Duodenal mucosa (tissue), 2 donors: ENCODE data around the gene SOX8.
"Not testable (repeated sequence)": the region's sequence is repeated elsewhere in the genome, so short reads cannot be mapped to it uniquely, and the experiment has no call there.

Experiments used
- H3K27ac ChIP-seq: one replicate; pipeline ENCODE4 v1.7.0; 2013; ENCODE audit warnings: low read depth, low read length
- H3K27me3 ChIP-seq, 2 donors: one replicate each; pipeline ENCODE4 v1.7.0; 2013; ENCODE audit warnings: low read length in 2 of 2, control low read depth in 1 of 2; ENCODE audit not compliant: insufficient read depth in 2 of 2, control insufficient read depth in 1 of 2
- H3K36me3 ChIP-seq, 2 donors: one replicate each; pipeline ENCODE4 v1.7.0; 2013; ENCODE audit warnings: low read length in 2 of 2, control low read depth in 1 of 2; ENCODE audit not compliant: insufficient read depth in 2 of 2, control insufficient read depth in 1 of 2
- H3K4me1 ChIP-seq, 2 donors: one replicate each; pipeline ENCODE4 v1.7.0; 2013; ENCODE audit warnings: low read length in 2 of 2, control low read depth in 1 of 2; ENCODE audit not compliant: insufficient read depth in 2 of 2, control insufficient read depth in 1 of 2
- H3K4me3 ChIP-seq, 2 donors: one replicate each; pipeline ENCODE4 v1.7.0; 2013; ENCODE audit warnings: low read length in 2 of 2, low read depth in 1 of 2
- H3K9ac ChIP-seq, 2 donors: one replicate each; pipeline ENCODE4 v1.7.0; 2013; ENCODE audit warnings: low read length in 2 of 2, low read depth in 1 of 2
- H3K9me3 ChIP-seq, 2 donors: one replicate each; pipeline ENCODE4 v1.7.0; 2013; ENCODE audit warnings: low read length in 2 of 2, control low read depth in 1 of 2; ENCODE audit not compliant: control insufficient read depth in 1 of 2

The SOX8 gene

GRCh38 chr16:1020091-1020399, 38.5 kb downstream of the SOX8 start:
- no peaks in the 10 kb centered on the region for H3K4me1 ChIP-seq
- H3K9ac ChIP-seq = no peak overlapping the region
- peaks cover 4 to 11% of the 10 kb centered on the region in 2 donors for H3K27me3 ChIP-seq
- no peaks in the 10 kb centered on the region for H3K9me3 ChIP-seq
- H3K36me3 ChIP-seq = no peaks in the 10 kb centered on the region
- H3K4me3 ChIP-seq = no peak overlapping the region
- H3K27ac ChIP-seq = no peak overlapping the region

GRCh38 chr16:1020591-1020990, 39.0 kb downstream of the SOX8 start:
- H3K9me3 ChIP-seq = no peaks in the 10 kb centered on the region
- no peak overlapping the region for H3K4me3 ChIP-seq
- H3K27ac ChIP-seq = no peak overlapping the region
- no peak overlapping the region for H3K9ac ChIP-seq
- H3K27me3 ChIP-seq = peaks cover 4 to 14% of the 10 kb centered on the region in 2 donors
- no peaks in the 10 kb centered on the region for H3K36me3 ChIP-seq
- H3K4me1 ChIP-seq = no peaks in the 10 kb centered on the region

- H3K9me3 ChIP-seq = no peaks in the 10 kb centered on the region
- no peak overlapping the region for H3K4me3 ChIP-seq
- peaks cover 4 to 14% of the 10 kb centered on the region in 2 donors for H3K27me3 ChIP-seq
- no peaks in the 10 kb centered on the region for H3K36me3 ChIP-seq
- no peaks in the 10 kb centered on the region for H3K4me1 ChIP-seq
- no peak overlapping the region for H3K9ac ChIP-seq
- H3K27ac ChIP-seq = no peak overlapping the region
Observed at GRCh38 chr16:1021553-1022160, 40.1 kb downstream of the SOX8 start.

DNA sequence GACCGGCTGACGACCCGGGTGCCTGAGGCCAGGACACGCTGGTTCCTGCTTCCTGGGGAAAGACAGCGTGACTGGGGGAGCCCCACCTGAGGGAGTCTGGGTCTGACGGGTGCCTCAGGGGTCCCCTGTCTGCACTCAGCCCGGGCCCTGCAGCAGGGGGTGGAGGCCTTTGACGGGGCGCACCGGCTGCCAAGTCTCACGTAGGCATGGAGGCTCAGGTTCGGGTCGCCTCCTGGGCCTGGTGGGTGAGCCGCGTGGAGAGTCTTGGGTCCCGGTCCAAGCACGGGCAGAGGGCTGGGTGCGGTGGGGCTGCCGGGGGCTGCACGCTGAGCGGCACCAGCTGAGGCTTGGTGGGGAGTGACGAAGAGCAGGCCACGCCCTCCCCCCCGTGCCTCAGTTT, 40.9 kb downstream of the SOX8 start:
- Histone ChIP-seq H3K27me3 (peaks cover 4 to 14% of the 10 kb centered on the region in 2 donors), H3K36me3 (no peaks in the 10 kb centered on the region), H3K4me1 (no peaks in the 10 kb centered on the region), H3K27ac (no peak overlapping the region), H3K4me3 (no peak overlapping the region), H3K9me3 (no peaks in the 10 kb centered on the region), H3K9ac (no peak overlapping the region)

- Histone ChIP-seq H3K27me3 (peaks cover 4 to 9% of the 10 kb centered on the region in 2 donors), H3K36me3 (no peaks in the 10 kb centered on the region), H3K9me3 (no peaks in the 10 kb centered on the region), H3K27ac (no peak overlapping the region), H3K4me3 (no peak overlapping the region), H3K4me1 (no peaks in the 10 kb centered on the region), H3K9ac (no peak overlapping the region)
Observed at GRCh38 chr16:1024138-1024537, 42.6 kb downstream of the SOX8 start.

DNA sequence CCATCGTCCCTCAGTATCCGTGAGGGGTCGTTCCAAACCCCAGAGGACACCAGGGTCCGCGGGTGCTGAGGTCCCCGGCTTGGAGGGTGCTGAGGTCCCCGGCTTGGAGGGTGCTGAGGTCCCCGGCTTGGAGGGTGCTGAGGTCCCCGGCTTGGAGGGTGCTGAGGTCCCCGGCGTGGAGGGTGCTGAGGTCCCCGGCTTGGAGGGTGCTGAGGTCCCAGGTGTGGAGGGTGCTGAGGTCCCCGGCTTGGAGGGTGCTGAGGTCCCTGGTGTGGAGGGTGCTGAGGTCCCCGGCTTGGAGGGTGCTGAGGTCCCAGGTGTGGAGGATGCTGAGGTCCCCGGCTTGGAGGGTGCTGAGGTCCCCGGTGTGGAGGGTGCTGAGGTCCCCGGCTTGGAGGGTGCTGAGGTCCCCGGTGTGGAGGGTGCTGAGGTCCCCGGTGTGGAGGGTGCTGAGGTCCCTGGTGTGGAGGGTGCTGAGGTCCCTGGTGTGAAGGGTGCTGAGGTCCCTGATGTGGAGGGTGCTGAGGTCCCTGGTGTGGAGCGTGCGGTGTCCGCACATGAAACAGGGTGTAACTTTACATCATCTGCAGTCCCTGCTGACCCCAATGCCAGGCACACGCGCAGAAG, 43.7 kb downstream of the SOX8 start:
- H3K9ac ChIP-seq, H3K4me3 ChIP-seq, H3K27ac ChIP-seq, H3K9me3 ChIP-seq, H3K36me3 ChIP-seq, H3K4me1 ChIP-seq, H3K27me3 ChIP-seq: not testable (repeated sequence)

GRCh38 chr16:1026057-1026783, 44.6 kb downstream of the SOX8 start:
- H3K4me1 ChIP-seq = no peaks in the 10 kb centered on the region
- no peak overlapping the region for H3K4me3 ChIP-seq
- H3K27ac ChIP-seq = no peak overlapping the region
- peaks cover 0 to 3% of the 10 kb centered on the region in 2 donors for H3K27me3 ChIP-seq
- no peaks in the 10 kb centered on the region for H3K9me3 ChIP-seq
- H3K9ac ChIP-seq = no peak overlapping the region
- no peaks in the 10 kb centered on the region for H3K36me3 ChIP-seq

DNA sequence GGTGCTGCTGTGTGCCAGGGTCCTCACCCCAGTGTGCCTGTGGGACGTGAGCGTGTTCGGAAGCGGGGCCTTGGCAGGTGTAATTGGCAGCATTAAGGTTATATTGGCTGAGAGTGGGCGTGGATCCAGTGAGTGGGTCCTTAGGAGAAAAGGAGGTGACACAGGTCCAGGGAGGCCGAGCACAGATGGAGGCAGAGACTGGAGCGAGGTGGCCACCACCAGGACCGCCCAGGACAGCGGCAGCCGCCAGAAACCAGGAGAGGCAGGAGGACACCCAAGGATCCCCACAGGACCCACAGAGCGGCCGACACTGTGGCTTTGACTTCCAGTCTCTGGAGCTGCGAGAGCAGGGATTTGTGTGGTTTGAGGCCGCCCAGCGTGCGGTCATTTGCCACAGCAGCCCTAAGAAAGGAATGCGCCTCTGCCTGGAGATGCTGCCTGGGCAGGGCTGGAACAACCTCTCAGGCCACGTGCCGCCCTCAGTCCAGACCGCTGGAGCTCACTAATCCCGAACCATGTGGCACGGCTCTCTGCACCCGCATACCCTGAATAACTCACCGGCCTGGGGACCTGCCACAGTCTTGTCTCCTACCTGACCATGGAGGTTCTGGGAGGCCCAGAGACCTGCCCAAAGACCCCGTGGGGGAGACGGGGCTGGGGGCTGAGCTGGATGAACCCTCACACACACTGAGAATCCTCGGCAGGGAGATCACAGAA, 45.4 kb downstream of the SOX8 start:
- Histone ChIP-seq H3K9ac (no peak overlapping the region), H3K27ac (no peak overlapping the region), H3K4me1 (no peaks in the 10 kb centered on the region), H3K27me3 (peaks cover 0 to 3% of the 10 kb centered on the region in 2 donors), H3K36me3 (no peaks in the 10 kb centered on the region), H3K4me3 (no peak overlapping the region), H3K9me3 (no peaks in the 10 kb centered on the region)

- H3K9ac ChIP-seq = no peak overlapping the region
- H3K9me3 ChIP-seq = no peaks in the 10 kb centered on the region
- H3K4me1 ChIP-seq = no peaks in the 10 kb centered on the region
- H3K27ac ChIP-seq = no peak overlapping the region
- H3K4me3 ChIP-seq = no peak overlapping the region
- peaks cover 0 to 3% of the 10 kb centered on the region in 2 donors for H3K27me3 ChIP-seq
- no peaks in the 10 kb centered on the region for H3K36me3 ChIP-seq
Observed at GRCh38 chr16:1027501-1027815, 45.9 kb downstream of the SOX8 start.

GRCh38 chr16:1028056-1028455, 46.5 kb downstream of the SOX8 start:
- Histone ChIP-seq H3K9ac (no peak overlapping the region), H3K4me1 (no peaks in the 10 kb centered on the region), H3K27me3 (peaks cover 0 to 3% of the 10 kb centered on the region in 2 donors), H3K4me3 (no peak overlapping the region), H3K27ac (no peak overlapping the region), H3K36me3 (no peaks in the 10 kb centered on the region), H3K9me3 (no peaks in the 10 kb centered on the region)
